Testis (tissue), 2 donors: ENCODE measurements around the gene SYN1.
A peak's percentile ranks its signal among the peaks of the same experiment; 100 is the strongest.

Experiments
- POLR2A ChIP-seq: fragments of 450-650 bp; IDR thresholded peaks from one replicate; pipeline ENCODE4 v1.6.1; 2017; ENCODE audit warnings: antibody characterized with exemption, mild to moderate bottlenecking, moderate library complexity
- TF ChIP-seq, protein P1 (sequence below), 3 experiments: fragments of 450-650 bp in 2 of 3; fragments of 200-600 bp in 1 of 3; sonication (generic) in 1 of 3; IDR thresholded peaks; one replicate each; pipeline ENCODE4 v1.5.1; 2016 to 2019; ENCODE audit warnings: antibody characterized with exemption in 3 of 3, mild to moderate bottlenecking in 2 of 3, moderate library complexity in 1 of 3

GRCh38 chrX:47523297-47523696 lies 96.4 kb downstream of the SYN1 start:
- TF ChIP-seq, protein P1, sequence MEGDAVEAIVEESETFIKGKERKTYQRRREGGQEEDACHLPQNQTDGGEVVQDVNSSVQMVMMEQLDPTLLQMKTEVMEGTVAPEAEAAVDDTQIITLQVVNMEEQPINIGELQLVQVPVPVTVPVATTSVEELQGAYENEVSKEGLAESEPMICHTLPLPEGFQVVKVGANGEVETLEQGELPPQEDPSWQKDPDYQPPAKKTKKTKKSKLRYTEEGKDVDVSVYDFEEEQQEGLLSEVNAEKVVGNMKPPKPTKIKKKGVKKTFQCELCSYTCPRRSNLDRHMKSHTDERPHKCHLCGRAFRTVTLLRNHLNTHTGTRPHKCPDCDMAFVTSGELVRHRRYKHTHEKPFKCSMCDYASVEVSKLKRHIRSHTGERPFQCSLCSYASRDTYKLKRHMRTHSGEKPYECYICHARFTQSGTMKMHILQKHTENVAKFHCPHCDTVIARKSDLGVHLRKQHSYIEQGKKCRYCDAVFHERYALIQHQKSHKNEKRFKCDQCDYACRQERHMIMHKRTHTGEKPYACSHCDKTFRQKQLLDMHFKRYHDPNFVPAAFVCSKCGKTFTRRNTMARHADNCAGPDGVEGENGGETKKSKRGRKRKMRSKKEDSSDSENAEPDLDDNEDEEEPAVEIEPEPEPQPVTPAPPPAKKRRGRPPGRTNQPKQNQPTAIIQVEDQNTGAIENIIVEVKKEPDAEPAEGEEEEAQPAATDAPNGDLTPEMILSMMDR (IDR thresholded peaks at IDR 0.05): peak; percentile 59 to 72 (median 69)
- TF ChIP-seq POLR2A: no peak
